Measurements from ENCODE around the gene NR6A1.
A peak's percentile ranks its signal among the peaks of the same experiment; 100 is the strongest.

The NR6A1 gene

GRCh38 chr9:124766815-124767554 lies 4.1 kb downstream of the NR6A1 start:
- peak in 1 of 2 experiments; percentile 21 for DNase-seq
- TF ChIP-seq GATA1 (IDR thresholded peaks at IDR 0.05; ENCODE audit: low read depth, low read length) (no peak), POLR2A (IDR thresholded peaks at IDR 0.05; ENCODE audit: low read length) (no peak)

- DNase-seq = no peak
- TF ChIP-seq GATA1 (IDR thresholded peaks at IDR 0.05; ENCODE audit: low read depth, low read length) (no peak), POLR2A (IDR thresholded peaks at IDR 0.05; ENCODE audit: low read length) (no peak)
Measured at GRCh38 chr9:124766326-124766725, 4.8 kb downstream of the NR6A1 start.

GRCh38 chr9:124765439-124765835 lies 5.7 kb downstream of the NR6A1 start:
- no peak for TF ChIP-seq GATA1 (IDR thresholded peaks at IDR 0.05; ENCODE audit: low read depth, low read length)
- TF ChIP-seq POLR2A (IDR thresholded peaks at IDR 0.05; ENCODE audit: low read length) = no peak
- DNase-seq = no peak

GRCh38 chr9:124764774-124765438 lies 6.2 kb downstream of the NR6A1 start:
- DNase-seq = peak; percentile 56 to 57
- no peak for TF ChIP-seq GATA1 (IDR thresholded peaks at IDR 0.05; ENCODE audit: low read depth, low read length)
- TF ChIP-seq POLR2A (IDR thresholded peaks at IDR 0.05; ENCODE audit: low read length) = no peak

GRCh38 chr9:124762633-124763032 lies 8.5 kb downstream of the NR6A1 start:
- TF ChIP-seq POLR2A (IDR thresholded peaks at IDR 0.05; ENCODE audit: low read length) = no peak
- no peak for TF ChIP-seq GATA1 (IDR thresholded peaks at IDR 0.05; ENCODE audit: low read depth, low read length)
- DNase-seq = no peak

GRCh38 chr9:124761710-124762109 lies 9.4 kb downstream of the NR6A1 start:
- DNase-seq = no peak
- TF ChIP-seq GATA1 (IDR thresholded peaks at IDR 0.05; ENCODE audit: low read depth, low read length) = no peak
- no peak for TF ChIP-seq POLR2A (IDR thresholded peaks at IDR 0.05; ENCODE audit: low read length)

- no peak for DNase-seq
- TF ChIP-seq GATA1 (IDR thresholded peaks at IDR 0.05; ENCODE audit: low read depth, low read length) (no peak), POLR2A (IDR thresholded peaks at IDR 0.05; ENCODE audit: low read length) (no peak)
Measured at GRCh38 chr9:124761196-124761595, 9.9 kb downstream of the NR6A1 start.

- no peak for DNase-seq
- no peak for TF ChIP-seq GATA1 (IDR thresholded peaks at IDR 0.05; ENCODE audit: low read depth, low read length)
- TF ChIP-seq POLR2A (IDR thresholded peaks at IDR 0.05; ENCODE audit: low read length) = no peak
Measured at GRCh38 chr9:124760719-124761118, 10.4 kb downstream of the NR6A1 start.

GRCh38 chr9:124759327-124759726 lies 11.8 kb downstream of the NR6A1 start:
- TF ChIP-seq POLR2A (IDR thresholded peaks at IDR 0.05; ENCODE audit: low read length) = no peak
- no peak for TF ChIP-seq GATA1 (IDR thresholded peaks at IDR 0.05; ENCODE audit: low read depth, low read length)
- no peak for DNase-seq

GRCh38 chr9:124758691-124759090 lies 12.4 kb downstream of the NR6A1 start:
- DNase-seq = no peak
- TF ChIP-seq GATA1 (IDR thresholded peaks at IDR 0.05; ENCODE audit: low read depth, low read length) (no peak), POLR2A (IDR thresholded peaks at IDR 0.05; ENCODE audit: low read length) (no peak)

GRCh38 chr9:124758061-124758460 lies 13.1 kb downstream of the NR6A1 start:
- TF ChIP-seq GATA1 (IDR thresholded peaks at IDR 0.05; ENCODE audit: low read depth, low read length) (no peak), POLR2A (IDR thresholded peaks at IDR 0.05; ENCODE audit: low read length) (no peak)
- DNase-seq = peak; percentile 19 to 29

GRCh38 chr9:124757616-124758015 lies 13.5 kb downstream of the NR6A1 start:
- TF ChIP-seq GATA1 (IDR thresholded peaks at IDR 0.05; ENCODE audit: low read depth, low read length) (no peak), POLR2A (IDR thresholded peaks at IDR 0.05; ENCODE audit: low read length) (no peak)

GRCh38 chr9:124756011-124756410 lies 15.1 kb downstream of the NR6A1 start:
- DNase-seq = no peak
- TF ChIP-seq POLR2A (IDR thresholded peaks at IDR 0.05; ENCODE audit: low read length) (no peak), GATA1 (IDR thresholded peaks at IDR 0.05; ENCODE audit: low read depth, low read length) (no peak)

More at GRCh38 chr9:124757616-124758015, 13.5 kb downstream of the NR6A1 start:
- peak; percentile 16 to 32 for DNase-seq

GRCh38 chr9:124755061-124755460 lies 16.1 kb downstream of the NR6A1 start:
- TF ChIP-seq POLR2A (IDR thresholded peaks at IDR 0.05; ENCODE audit: low read length) (no peak), GATA1 (IDR thresholded peaks at IDR 0.05; ENCODE audit: low read depth, low read length) (no peak)

GRCh38 chr9:124754289-124754688 lies 16.8 kb downstream of the NR6A1 start:
- no peak for TF ChIP-seq POLR2A (IDR thresholded peaks at IDR 0.05; ENCODE audit: low read length)
- no peak for TF ChIP-seq GATA1 (IDR thresholded peaks at IDR 0.05; ENCODE audit: low read depth, low read length)
- peak; percentile 18 to 19 for DNase-seq

More at GRCh38 chr9:124755061-124755460, 16.1 kb downstream of the NR6A1 start:
- DNase-seq = no peak
